ENCODE results near the gene PRIMPOL. TPM values are rescaled to one million over a fixed set of nuclear protein-coding genes. Genes with fewer than 3 reads are reported as not detected.
"Not testable (repeated sequence)": the region's sequence is repeated elsewhere in the genome, so short reads cannot be mapped to it uniquely, and the experiment has no call there.

PRIMPOL gene
- 48.0 TPM for total RNA-seq

- peaks cover 38 to 52% (median 45%) of the 10 kb centered on the region in 3 donors for H3K4me1 ChIP-seq (ENCODE audit: control insufficient read depth in 3 of 3, insufficient read depth in 3 of 3, low read length in 3 of 3)
These were observed at the start of gene PRIMPOL, which contains the start of gene CASP3 for GRCh38 chr4:184649026-184649970. TSS of gene PRIMPOL (plus strand) at chr4:184649738. CDS start at chr4:184657141, 7,403 bp downstream. TSS of gene CASP3 (minus strand) at chr4:184649447. CDS start at chr4:184638453, 10,994 bp downstream.

GRCh38 chr4:184600982-184601381 lies 48.6 kb upstream of the PRIMPOL start:
- H3K4me3 ChIP-seq (ENCODE audit: low read length in 3 of 3); H3K36me3 ChIP-seq (ENCODE audit: control insufficient read depth in 3 of 3, insufficient read depth in 3 of 3, low read length in 3 of 3); H3K9me3 ChIP-seq (ENCODE audit: control insufficient read depth in 3 of 3, low read length in 3 of 3); H3K4me1 ChIP-seq (ENCODE audit: control insufficient read depth in 3 of 3, insufficient read depth in 3 of 3, low read length in 3 of 3); H3K27me3 ChIP-seq (ENCODE audit: control insufficient read depth in 3 of 3, insufficient read depth in 3 of 3, low read length in 3 of 3); H3K9ac ChIP-seq (ENCODE audit: low read depth in 1 of 3, low read length in 3 of 3); H3K27ac ChIP-seq (ENCODE audit: low read depth, low read length): not testable (repeated sequence)

More at GRCh38 chr4:184649026-184649970, at the start of gene PRIMPOL, which contains the start of gene CASP3:
- no peaks in the 10 kb centered on the region for H3K9me3 ChIP-seq (ENCODE audit: control insufficient read depth in 3 of 3, low read length in 3 of 3)
- H3K27me3 ChIP-seq (ENCODE audit: control insufficient read depth in 3 of 3, insufficient read depth in 3 of 3, low read length in 3 of 3) = no peaks in the 10 kb centered on the region
- peak within 1 kb of the TSS; percentile 90 to 95 (median 94) for H3K4me3 ChIP-seq (ENCODE audit: low read length in 3 of 3)
- H3K27ac ChIP-seq (ENCODE audit: low read depth, low read length) = peak within 1 kb of the TSS; percentile 96
- peak within 1 kb of the TSS; percentile 95 to 97 (median 96) for H3K9ac ChIP-seq (ENCODE audit: low read depth in 1 of 3, low read length in 3 of 3)
- peaks cover 0 to 5% (median 0%) of the 10 kb centered on the region in 3 donors for H3K36me3 ChIP-seq (ENCODE audit: control insufficient read depth in 3 of 3, insufficient read depth in 3 of 3, low read length in 3 of 3)

- H3K27me3 ChIP-seq (ENCODE audit: control insufficient read depth in 3 of 3, insufficient read depth in 3 of 3, low read length in 3 of 3); H3K9me3 ChIP-seq (ENCODE audit: control insufficient read depth in 3 of 3, low read length in 3 of 3); H3K36me3 ChIP-seq (ENCODE audit: control insufficient read depth in 3 of 3, insufficient read depth in 3 of 3, low read length in 3 of 3); H3K27ac ChIP-seq (ENCODE audit: low read depth, low read length); H3K4me3 ChIP-seq (ENCODE audit: low read length in 3 of 3); H3K4me1 ChIP-seq (ENCODE audit: control insufficient read depth in 3 of 3, insufficient read depth in 3 of 3, low read length in 3 of 3); H3K9ac ChIP-seq (ENCODE audit: low read depth in 1 of 3, low read length in 3 of 3): not testable (repeated sequence)
These were observed 46.7 kb upstream of the PRIMPOL start for GRCh38 chr4:184602857-184603256.

DNA sequence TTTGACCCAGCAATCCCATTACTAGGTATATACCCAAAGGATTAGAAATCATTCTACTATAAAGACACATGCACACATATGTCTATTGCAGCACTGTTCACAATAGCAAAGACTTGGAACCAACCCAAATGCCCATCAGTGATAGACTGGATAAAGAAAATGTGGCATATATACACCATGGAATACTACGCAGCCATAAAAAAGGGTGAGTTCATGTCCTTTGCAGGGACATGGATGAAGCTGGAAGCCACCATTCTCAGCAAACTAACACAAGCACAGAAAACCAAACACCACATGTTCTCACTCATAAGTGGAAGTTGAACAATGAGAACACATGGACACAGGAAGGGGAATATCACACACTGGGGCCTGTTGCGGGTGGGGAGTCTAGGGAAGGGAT lies 42.1 kb upstream of the PRIMPOL start:
- not testable (repeated sequence) for H3K4me3 ChIP-seq (ENCODE audit: low read length in 3 of 3); H3K27ac ChIP-seq (ENCODE audit: low read depth, low read length); H3K9ac ChIP-seq (ENCODE audit: low read depth in 1 of 3, low read length in 3 of 3); H3K4me1 ChIP-seq (ENCODE audit: control insufficient read depth in 3 of 3, insufficient read depth in 3 of 3, low read length in 3 of 3); H3K27me3 ChIP-seq (ENCODE audit: control insufficient read depth in 3 of 3, insufficient read depth in 3 of 3, low read length in 3 of 3); H3K36me3 ChIP-seq (ENCODE audit: control insufficient read depth in 3 of 3, insufficient read depth in 3 of 3, low read length in 3 of 3); H3K9me3 ChIP-seq (ENCODE audit: control insufficient read depth in 3 of 3, low read length in 3 of 3)

DNA sequence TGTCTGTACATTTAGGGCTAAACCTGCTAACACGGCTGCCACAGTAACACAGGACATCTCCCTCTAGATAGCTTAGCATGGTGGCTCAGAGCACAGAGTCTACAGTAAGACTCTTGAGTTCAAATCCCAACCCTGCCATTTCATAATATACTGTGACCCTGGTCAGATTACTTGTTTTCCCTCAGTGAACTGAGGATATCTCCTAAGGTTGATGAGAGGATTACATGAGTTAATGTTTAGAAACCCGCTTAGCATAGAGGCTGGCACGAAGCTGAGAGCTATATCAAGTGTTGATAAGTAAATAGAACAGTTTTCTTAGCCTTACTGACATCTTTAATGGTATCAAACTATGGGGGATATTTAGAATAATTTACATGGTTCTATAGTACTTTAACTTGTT lies 37.5 kb upstream of the PRIMPOL start:
- peaks cover 0 to 4% (median 2%) of the 10 kb centered on the region in 3 donors for H3K9me3 ChIP-seq (ENCODE audit: control insufficient read depth in 3 of 3, low read length in 3 of 3)
- no peak overlapping the region for H3K9ac ChIP-seq (ENCODE audit: low read depth in 1 of 3, low read length in 3 of 3)
- H3K4me1 ChIP-seq (ENCODE audit: control insufficient read depth in 3 of 3, insufficient read depth in 3 of 3, low read length in 3 of 3) = no peaks in the 10 kb centered on the region
- H3K4me3 ChIP-seq (ENCODE audit: low read length in 3 of 3) = no peak overlapping the region
- H3K27me3 ChIP-seq (ENCODE audit: control insufficient read depth in 3 of 3, insufficient read depth in 3 of 3, low read length in 3 of 3) = no peaks in the 10 kb centered on the region
- no peak overlapping the region for H3K27ac ChIP-seq (ENCODE audit: low read depth, low read length)
- H3K36me3 ChIP-seq (ENCODE audit: control insufficient read depth in 3 of 3, insufficient read depth in 3 of 3, low read length in 3 of 3) = no peaks in the 10 kb centered on the region

DNA sequence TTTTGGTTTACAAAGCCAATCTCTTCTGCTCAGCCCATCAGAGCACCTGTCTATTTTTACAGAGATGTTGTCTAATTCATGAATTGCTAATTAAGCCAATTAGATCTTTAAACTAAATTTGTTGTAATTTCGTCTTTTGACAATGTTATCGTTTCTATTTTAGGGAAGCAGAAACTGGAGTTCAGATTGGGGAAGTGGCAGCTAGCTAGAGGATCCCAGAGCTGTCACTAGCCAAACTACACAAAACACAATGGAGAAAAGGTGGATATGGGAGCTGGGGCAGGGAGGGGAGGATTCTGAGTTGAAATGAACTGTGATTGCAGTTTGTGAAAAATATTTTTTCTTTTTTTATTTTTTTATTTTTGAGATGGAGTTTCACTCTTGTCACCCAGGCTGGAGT lies 36.1 kb upstream of the PRIMPOL start:
- no peaks in the 10 kb centered on the region for H3K4me1 ChIP-seq (ENCODE audit: control insufficient read depth in 3 of 3, insufficient read depth in 3 of 3, low read length in 3 of 3)
- no peaks in the 10 kb centered on the region for H3K27me3 ChIP-seq (ENCODE audit: control insufficient read depth in 3 of 3, insufficient read depth in 3 of 3, low read length in 3 of 3)
- peaks cover 0 to 4% (median 2%) of the 10 kb centered on the region in 3 donors for H3K9me3 ChIP-seq (ENCODE audit: control insufficient read depth in 3 of 3, low read length in 3 of 3)
- H3K4me3 ChIP-seq (ENCODE audit: low read length in 3 of 3) = no peak overlapping the region
- H3K27ac ChIP-seq (ENCODE audit: low read depth, low read length) = no peak overlapping the region
- no peak overlapping the region for H3K9ac ChIP-seq (ENCODE audit: low read depth in 1 of 3, low read length in 3 of 3)
- H3K36me3 ChIP-seq (ENCODE audit: control insufficient read depth in 3 of 3, insufficient read depth in 3 of 3, low read length in 3 of 3) = no peaks in the 10 kb centered on the region

DNA sequence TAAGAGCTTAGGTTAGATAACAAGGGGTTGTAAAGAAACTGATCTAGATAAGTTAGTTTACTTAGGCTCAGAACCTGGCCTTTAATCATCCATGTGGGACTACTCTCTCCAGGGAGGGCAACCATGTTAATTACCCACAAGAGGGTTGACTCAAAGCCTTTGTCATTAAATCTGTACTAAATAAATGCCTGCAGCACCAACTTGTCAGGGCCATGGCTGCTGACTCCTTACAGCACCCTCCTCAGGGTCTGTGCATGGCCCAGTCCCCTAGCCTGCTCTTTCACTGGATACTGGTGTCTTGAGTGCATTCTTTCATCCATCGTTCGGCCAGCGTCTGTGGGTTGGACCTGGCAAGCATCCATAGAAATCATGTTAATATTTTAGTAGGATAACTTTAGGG lies 35.0 kb upstream of the PRIMPOL start:
- no peaks in the 10 kb centered on the region for H3K36me3 ChIP-seq (ENCODE audit: control insufficient read depth in 3 of 3, insufficient read depth in 3 of 3, low read length in 3 of 3)
- H3K9me3 ChIP-seq (ENCODE audit: control insufficient read depth in 3 of 3, low read length in 3 of 3) = peaks cover 0 to 4% (median 2%) of the 10 kb centered on the region in 3 donors
- no peak overlapping the region for H3K27ac ChIP-seq (ENCODE audit: low read depth, low read length)
- no peaks in the 10 kb centered on the region for H3K4me1 ChIP-seq (ENCODE audit: control insufficient read depth in 3 of 3, insufficient read depth in 3 of 3, low read length in 3 of 3)
- no peaks in the 10 kb centered on the region for H3K27me3 ChIP-seq (ENCODE audit: control insufficient read depth in 3 of 3, insufficient read depth in 3 of 3, low read length in 3 of 3)
- no peak overlapping the region for H3K4me3 ChIP-seq (ENCODE audit: low read length in 3 of 3)
- no peak overlapping the region for H3K9ac ChIP-seq (ENCODE audit: low read depth in 1 of 3, low read length in 3 of 3)

- H3K4me3 ChIP-seq (ENCODE audit: low read length in 3 of 3); H3K9me3 ChIP-seq (ENCODE audit: control insufficient read depth in 3 of 3, low read length in 3 of 3); H3K27ac ChIP-seq (ENCODE audit: low read depth, low read length); H3K9ac ChIP-seq (ENCODE audit: low read depth in 1 of 3, low read length in 3 of 3); H3K36me3 ChIP-seq (ENCODE audit: control insufficient read depth in 3 of 3, insufficient read depth in 3 of 3, low read length in 3 of 3); H3K4me1 ChIP-seq (ENCODE audit: control insufficient read depth in 3 of 3, insufficient read depth in 3 of 3, low read length in 3 of 3); H3K27me3 ChIP-seq (ENCODE audit: control insufficient read depth in 3 of 3, insufficient read depth in 3 of 3, low read length in 3 of 3): not testable (repeated sequence)
These were observed 33.4 kb upstream of the PRIMPOL start for GRCh38 chr4:184616168-184616567.

- no peaks in the 10 kb centered on the region for H3K4me1 ChIP-seq (ENCODE audit: control insufficient read depth in 3 of 3, insufficient read depth in 3 of 3, low read length in 3 of 3)
- no peak overlapping the region for H3K27ac ChIP-seq (ENCODE audit: low read depth, low read length)
- H3K9me3 ChIP-seq (ENCODE audit: control insufficient read depth in 3 of 3, low read length in 3 of 3) = peaks cover 0 to 4% (median 2%) of the 10 kb centered on the region in 3 donors
- no peak overlapping the region for H3K4me3 ChIP-seq (ENCODE audit: low read length in 3 of 3)
- no peak overlapping the region for H3K9ac ChIP-seq (ENCODE audit: low read depth in 1 of 3, low read length in 3 of 3)
- H3K27me3 ChIP-seq (ENCODE audit: control insufficient read depth in 3 of 3, insufficient read depth in 3 of 3, low read length in 3 of 3) = no peaks in the 10 kb centered on the region
- H3K36me3 ChIP-seq (ENCODE audit: control insufficient read depth in 3 of 3, insufficient read depth in 3 of 3, low read length in 3 of 3) = no peaks in the 10 kb centered on the region
These were observed 32.6 kb upstream of the PRIMPOL start for GRCh38 chr4:184616633-184617551.

Measured in skeletal muscle tissue (tissue), 4 donors.